NCI-H146 treated with DMSO at 0.1 percent for 48 hours (cell line): ENCODE data around the gene TIPRL.

Experiments
- DNase-seq: peaks from one replicate; lab custom pipeline; 2025; ENCODE audit not compliant: unreplicated experiment; lab: John Stamatoyannopoulos, UW

The TIPRL gene

DNA sequence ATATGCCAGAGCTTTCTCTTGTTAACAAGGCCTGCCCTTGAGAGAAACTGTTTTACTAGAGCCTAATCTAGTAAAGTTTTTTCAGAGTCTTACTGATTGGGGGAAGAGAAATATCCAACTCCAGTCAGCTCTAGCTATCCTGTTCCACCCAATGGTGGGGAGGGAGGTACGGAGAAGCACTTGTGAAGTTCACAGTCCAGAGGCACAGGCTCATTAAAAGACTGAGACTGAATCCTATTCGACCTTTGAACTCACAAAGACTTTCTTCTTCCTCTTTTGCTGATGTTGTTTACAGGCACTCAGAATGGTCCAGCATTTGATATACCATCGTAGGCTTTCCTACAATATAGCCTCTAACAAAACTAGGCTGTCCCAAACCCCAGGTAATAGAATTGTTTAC, 31.6 kb downstream of the TIPRL start:
- no peak for DNase-seq

DNA sequence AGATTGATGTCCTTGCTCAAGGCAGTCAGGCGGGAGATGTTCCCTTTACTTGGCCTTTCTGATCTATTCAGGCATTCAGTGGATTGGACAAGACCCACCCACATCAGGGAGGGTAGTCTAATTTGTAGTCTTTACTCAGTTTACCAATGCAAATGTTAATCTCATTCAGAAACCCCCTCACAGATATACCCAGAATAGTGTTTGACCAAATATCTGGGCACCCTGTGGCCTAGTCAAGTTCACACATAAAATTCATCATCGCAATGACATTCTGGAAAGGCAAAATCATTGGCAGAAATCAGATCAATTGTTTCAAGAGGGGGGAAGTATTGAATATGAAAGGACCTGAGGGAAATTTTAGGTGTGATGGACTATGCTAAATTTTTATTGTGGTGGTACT, 34.6 kb downstream of the TIPRL start:
- DNase-seq: no peak

DNA sequence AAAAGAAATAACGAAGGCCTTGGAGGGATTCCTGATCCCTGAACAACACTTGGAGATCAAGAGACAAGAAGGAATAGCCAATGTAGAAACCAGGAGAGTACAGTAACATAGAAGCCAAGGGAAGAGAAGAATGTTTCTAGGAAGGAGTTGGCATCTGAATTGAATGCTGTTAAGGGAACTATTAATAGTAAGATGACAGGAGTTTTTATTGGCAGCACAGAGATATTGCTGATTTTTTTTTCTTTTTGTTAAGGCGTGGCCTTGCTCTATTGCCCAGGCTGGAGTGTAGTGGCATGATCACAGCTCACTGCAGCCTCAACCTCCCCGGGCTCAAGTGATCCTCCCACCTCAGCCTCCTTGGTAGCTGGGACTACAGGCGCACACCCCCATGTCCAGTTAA, 37.4 kb downstream of the TIPRL start:
- no peak for DNase-seq

DNA sequence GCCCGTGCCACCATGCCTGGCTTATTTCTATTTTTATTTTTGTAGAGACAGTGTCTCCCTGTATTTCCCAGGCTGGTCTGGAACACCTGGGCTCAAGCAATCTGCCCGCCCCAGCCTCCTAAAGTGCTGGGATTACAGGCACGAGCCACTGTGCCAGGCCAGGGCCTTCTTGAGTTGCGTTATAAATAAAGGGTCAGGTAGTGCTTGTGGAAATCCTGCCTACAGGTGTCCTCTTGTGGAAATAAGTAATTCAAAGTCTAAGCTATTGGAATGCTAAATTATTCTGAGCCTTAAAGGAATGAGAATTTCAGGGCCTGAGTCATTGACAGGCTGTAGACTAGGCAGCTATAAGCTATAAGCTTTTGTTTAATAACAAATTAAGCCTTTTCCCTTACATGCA, 38.9 kb downstream of the TIPRL start:
- no peak for DNase-seq

DNA sequence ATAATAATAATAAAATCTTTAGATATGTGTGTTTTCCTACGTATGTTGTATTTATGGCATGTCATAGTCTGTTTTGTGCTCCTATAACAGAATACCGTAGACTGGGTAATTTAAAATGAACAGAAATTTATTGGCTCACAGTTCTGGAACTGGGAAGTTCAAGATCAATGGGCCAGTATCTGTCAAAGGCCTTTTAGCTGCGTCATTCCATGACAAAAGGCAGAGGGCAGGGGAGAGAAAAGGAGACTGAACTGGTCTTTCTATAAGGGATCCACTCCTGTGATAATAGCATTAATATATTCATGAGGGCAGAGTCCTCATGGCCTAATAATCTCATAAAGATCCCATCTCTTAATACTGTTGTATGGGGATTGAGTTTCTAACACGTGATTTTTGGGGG, 39.9 kb downstream of the TIPRL start:
- no peak for DNase-seq

DNA sequence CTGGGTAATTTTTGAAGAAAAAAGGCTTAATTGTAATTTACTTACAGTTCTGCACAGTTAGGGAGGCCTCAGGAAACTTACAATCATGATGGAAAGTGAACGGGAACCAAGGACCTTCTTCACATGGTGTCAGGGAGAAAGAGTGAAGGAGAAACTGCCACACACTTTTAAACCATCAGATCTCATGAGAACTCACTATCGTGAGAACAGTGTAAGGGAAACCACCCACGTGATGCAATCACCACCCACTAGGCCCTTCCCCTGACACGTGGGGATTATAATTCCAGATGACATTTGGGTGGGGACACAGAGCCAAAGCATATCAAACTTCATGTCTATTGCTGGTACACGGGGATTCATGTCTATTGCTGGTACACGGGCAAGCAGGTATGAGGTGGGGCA, 41.7 kb downstream of the TIPRL start:
- DNase-seq: no peak

DNA sequence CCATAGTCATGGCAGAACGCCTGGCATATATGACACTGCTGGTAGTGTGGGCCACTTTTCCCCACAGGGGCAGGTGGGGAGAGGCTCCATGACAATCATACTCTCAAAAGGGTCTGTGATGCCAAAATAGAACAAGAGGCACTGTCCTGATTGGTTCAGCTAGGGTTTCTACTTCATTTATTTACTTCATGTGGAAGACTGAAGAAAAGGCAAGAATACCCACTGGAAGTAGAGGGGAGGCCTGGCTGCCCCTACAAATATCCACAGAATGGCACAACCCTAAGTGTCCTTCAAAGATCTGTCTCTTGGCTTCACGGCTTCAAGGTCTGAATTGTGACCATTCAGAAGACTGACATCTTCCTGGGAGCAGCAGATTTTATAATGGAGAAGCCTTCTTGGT, 42.5 kb downstream of the TIPRL start:
- no peak for DNase-seq

DNA sequence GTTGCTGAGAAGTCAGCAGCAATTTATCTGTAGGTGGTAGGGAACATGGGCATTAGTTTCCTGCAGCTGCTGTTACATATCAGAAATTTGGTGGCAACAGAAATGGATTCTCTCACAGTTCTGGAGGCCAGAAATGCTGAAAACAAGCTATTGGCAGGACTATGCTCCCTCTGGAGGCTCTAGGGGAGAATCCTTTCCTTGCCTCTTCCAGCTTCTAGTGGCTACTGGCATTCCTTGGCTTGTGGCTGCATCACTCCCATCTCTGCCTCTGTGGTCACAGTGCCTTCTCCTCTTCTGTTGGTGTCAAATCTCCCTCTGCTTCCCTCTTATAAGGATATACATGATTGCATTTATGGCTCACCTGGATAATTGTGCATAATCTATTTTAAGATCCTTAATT, 44.5 kb downstream of the TIPRL start:
- no peak for DNase-seq

DNA sequence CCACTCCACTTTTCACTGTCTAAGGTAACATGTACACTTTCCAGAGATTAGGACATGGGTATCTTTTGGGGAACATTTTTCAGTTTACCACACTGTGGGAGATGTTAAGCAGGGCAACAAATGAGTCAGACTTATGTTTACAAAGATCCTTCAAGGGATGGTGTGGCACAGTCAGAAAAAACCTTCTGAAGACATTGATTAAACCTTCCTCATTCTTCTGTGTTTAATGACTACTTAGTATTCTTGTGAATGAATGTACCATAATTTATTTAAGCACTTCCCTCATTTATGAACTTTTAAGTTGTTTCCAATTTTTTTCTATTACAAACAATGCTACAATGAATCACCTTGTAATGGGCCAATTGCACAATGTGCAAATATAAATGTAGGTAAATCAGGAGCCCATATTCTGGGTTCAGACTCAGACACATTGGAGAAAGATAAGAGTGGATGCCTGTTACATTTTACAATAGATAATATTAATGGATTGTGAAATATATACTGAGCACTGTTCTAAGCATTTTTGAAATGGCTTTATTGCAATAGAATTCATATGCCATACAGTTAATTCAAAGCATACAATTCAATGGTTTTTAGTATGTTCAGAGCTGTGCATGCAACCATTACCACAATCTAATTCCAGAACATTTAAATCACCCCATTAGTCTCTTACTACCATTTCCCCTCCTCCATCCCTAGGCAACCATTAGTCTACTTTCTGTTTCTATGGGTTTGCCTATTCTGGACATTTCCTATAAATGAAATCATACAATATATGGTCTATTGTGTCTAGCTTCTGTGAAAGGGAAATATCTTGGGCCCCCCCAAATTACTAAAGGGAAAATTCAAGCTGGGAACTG, 45.1 kb downstream of the TIPRL start:
- DNase-seq: no peak

DNA sequence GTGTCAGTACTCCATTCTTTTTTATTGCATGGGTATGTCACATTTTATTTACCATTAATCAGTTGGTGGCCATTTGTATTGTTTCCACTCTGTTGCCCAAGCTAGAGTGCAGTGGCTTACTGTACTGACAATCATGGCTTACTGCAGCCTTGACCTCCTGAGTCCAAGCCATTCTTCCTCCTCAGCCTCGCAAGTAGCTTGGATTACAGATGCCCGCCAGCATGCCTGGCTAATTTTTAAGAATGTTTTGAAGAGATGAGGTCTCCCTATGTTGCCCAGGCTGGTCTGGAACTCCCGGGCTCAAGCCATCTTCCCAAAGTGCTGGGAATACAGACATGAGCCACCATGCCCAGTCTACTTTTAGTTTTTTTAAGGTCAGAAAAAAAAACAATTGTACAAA, 46.2 kb downstream of the TIPRL start:
- no peak for DNase-seq

DNA sequence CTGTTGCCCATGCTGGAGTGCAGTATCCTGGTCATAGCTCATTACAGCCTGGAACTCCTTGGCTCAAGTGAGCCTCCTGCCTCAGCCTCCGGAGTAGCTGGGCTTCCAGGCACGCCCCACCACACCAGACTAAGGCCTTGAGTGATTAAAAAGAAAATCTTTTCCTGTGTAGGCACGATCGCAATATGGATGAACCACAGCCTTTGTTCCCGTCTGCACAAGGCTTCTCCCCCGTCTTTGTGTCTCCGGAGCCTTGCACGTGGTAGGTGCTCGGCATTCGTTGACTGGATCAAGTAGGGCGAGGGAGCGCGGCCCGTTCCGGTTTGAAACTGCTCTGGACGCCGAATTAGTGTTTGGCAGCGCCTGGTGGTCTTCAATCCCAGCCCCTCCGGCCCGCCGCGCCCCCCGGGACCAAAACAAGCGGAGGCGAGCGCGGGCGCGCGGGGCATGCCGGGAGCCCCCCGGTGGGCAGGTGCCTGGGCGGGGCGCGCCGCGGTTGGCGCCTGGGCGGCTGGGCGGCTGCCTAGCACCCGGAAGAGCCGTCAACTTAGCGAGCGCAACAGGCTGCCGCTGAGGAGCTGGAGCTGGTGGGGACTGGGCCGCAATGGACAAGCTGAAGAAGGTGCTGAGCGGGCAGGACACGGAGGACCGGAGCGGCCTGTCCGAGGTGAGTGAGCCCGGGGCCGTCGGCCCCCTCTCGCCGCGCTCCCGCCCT, 46.9 kb downstream of the TIPRL start, which contains the start of gene SFT2D2:
SFT2D2 (plus strand) TSS at position 529 of the 715 bp plus-strand sequence; CDS start at position 605, 76 bp downstream.
- peak; percentile 74 for DNase-seq

DNA sequence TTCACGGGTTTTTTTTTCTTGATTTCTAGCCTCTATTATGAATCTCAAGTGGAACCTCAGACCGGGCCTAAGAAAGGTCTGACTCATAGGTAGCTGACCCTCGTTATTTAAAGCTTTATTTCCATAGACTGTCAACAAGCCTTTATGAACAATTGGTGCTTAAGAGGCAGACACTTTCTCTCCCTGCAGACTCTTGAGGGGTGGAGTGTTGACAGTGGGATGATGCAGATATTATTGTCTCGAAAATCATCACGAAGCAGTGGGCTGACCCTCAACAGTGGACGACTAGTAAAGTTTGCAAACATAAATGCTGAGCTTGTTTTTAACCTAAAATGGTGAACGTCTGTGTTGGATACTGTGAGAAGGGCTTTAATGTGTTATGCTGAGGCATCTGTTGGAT, 48.9 kb downstream of the TIPRL start:
- DNase-seq: no peak

DNA sequence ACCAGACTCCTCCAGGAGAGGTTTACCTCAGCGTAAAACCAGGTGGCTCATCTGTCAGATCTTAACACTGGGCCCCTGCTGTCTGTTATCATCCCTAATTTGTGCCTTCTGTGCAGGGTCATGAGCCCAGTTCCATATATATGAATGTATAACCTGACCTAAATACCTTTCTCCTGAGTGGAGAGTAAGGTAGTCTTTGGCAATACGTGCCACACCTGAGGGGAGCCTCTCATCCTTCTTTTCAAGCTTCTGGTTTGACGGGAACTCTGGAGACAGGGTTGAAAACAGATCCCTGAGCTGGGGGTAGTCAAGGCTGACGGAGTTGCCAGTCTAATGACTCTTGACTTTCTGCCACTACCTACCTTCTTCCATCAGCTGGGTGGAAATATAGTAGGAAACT, 51.1 kb downstream of the TIPRL start:
- DNase-seq: no peak

DNA sequence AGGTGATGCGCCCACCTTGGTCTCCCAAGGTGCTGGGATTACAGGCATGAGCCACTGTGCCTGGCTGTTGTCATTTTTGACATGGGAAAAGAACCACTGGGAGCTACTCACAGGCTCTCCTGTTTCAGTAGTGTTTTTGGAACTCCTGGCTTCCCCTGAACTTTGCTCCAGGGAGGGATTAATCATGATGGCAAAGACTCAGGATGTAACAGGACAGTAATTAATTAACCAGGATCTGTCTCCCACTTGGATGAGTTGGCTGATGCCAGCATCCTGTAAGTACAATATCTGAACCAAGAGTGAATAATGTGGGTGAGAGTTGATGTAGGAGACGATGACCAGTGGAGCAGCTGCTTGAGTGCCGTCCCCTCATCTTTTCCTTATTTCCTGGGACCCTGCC, 51.9 kb downstream of the TIPRL start:
- DNase-seq: no peak

DNA sequence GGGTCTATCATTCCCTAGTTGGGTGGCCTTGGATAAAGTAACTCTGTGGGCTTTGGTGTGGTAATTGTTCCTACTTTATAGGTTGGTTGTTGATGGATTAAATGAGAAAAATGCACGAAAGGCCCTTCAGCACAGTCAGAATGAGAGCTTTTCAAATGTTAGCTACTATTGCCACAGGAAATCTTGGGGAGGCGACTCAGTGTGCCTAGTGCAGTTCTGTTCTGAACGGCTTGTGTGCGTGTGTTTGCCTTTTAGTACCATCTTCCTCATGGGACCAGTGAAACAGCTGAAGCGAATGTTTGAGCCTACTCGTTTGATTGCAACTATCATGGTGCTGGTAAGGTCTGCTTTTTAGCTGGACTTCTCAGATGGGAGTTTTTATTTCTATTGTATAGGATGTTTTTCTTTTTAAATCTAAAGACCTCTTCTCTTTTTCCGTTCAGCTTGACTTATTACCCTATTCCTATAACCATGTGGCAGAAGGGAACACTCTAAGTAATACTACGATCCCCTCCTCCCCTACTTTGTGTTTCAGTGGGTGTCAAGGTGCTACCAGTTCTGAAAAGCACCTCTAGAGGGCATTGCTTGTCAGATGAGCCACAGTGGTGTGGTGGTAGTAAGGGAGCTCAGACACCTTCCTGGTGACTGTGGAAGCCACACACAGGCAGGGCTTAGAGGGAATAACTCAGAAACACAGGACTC, 56.2 kb downstream of the TIPRL start:
- DNase-seq: peak; percentile 11

DNA sequence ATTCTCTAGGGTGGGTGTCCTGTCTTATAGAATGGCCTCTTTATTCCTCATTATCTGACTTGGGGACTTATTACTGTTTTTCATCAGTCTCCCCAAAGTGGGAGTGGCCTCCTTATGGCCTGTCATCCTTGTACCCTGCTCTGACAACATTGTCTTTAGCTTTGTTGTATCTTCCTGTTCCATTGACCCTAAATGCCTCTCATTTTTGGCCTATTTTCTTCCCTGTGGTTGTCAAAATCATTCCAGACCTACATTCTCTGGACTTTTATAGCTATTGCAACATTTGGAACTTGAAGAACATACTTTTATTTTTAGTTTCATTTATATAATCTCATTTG, 56.8 kb downstream of the TIPRL start:
- DNase-seq: no peak

DNA sequence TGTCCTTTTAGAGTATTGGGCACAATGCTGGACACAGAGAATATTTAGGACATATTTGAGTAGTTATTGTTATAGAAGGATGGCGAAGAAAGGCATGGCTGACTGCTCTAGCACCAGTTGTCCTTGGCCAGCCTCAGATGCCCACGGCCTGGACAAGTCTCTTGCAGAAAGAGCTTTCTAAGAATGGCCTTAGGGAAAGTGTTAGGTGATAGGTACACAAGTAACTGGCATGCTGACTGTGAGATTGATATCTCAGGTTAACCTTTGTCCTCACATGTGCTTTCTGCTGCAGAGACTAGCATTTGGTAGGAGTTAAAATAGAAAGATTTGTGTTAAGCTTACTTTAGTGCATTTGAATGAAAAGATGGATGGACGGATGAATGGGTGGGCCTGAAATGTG, 57.2 kb downstream of the TIPRL start:
- DNase-seq: no peak

DNA sequence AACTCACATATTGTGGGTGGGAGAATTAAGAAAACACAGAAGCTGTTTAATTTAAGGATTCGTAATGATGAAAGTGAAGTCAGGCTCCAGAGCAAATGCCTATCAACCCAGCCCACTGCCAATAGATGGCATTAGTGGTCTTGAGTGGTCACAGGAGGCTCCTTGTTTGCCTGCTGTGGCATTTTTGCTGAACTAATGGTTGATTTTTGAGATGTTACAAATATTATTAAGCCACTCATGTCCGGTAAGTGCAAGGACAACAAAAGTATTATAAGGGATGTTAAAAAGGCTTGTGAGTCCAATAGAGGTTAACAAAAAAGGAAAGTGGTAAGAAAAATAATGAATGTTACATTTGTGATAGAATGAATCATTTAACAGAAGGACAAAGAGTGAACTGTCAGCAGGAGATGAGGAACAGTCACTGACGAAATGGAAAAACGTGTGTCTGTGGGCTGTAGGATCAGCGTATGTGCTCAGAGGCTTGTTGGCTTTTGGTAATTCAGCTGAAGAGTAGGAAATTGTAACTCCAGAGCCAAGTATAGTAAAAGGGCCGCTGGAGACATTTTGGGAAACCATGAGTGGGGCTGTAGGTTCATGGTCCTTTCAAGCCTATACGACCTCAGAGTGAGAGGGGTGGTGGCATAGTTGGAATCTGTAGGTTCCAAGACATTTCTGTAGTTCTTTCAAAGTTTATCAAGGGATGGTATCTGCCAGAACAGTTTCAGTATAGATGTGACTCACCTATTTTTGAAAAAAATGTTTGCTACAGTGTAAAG, 58.3 kb downstream of the TIPRL start:
- no peak for DNase-seq

DNA sequence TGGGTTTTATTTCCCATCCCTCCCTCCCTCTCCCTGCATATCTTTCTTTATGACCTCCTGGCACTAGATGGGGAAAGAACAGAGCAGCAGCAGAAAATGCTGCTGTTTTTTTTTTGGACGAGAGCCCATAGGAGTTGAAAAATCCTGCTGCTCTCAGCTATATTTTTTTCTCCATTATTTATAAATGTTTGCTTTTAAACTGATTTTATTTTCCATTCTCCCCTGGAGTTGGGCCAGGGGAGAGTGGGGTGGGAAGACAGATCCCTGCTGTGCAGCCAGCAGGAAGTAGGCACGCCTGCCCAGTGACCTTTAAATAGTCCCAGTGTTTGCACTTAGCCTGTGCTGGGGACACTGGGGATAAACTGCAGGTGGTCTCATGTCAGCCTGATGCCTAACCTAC, 64.4 kb downstream of the TIPRL start:
- peak; percentile 65 for DNase-seq

DNA sequence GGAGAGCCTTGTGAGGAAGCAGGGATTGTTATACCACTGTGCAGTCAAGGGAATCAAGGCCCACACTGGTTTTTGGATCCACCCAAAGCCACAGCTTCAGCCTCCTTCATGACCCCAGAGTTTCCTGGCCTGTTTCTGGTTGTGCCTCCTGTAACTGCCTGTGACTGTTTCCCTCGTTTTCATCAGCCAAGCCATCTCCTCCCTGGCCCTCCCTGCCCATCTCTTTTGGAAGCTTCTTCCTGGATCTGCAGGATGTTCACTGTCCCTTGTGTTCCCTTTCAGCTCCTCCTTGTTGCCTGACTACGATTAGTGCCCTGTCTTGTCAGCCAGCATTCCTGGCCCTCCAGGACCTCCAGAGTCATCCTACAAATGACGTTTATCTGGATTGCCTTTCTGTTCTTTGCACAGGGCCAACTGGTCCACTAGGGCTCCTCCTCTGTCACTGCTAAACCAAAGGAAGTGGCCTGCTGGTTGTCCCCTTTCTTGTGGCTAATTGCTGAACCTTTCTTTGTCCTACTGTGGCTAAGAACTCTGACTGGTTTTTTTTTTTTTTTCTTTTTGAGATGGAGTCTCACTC, 65.0 kb downstream of the TIPRL start:
- DNase-seq: no peak

DNA sequence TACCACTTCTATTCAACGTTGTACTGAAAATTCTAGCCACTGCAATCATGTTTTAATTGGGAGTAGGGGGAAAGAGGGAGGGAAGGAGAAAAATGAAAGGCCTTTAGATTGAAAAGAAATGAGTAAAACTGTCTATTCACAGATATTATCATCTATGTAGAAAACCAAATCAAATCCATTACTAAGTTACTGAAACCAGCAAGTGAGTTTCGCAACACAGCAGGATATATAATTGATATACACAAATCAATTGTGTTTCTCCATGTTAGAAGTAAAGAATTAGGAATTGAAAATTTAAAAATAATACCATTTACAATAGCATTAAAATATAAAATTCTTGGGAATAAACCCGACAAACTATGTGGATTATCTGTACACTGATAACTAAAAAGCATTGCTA, 66.3 kb downstream of the TIPRL start:
- DNase-seq: no peak
